Measurements from ENCODE around the gene SLC7A5.
"Not testable (repeated sequence)": the region's sequence is repeated elsewhere in the genome, so short reads cannot be mapped to it uniquely, and the experiment has no call there.

DNA sequence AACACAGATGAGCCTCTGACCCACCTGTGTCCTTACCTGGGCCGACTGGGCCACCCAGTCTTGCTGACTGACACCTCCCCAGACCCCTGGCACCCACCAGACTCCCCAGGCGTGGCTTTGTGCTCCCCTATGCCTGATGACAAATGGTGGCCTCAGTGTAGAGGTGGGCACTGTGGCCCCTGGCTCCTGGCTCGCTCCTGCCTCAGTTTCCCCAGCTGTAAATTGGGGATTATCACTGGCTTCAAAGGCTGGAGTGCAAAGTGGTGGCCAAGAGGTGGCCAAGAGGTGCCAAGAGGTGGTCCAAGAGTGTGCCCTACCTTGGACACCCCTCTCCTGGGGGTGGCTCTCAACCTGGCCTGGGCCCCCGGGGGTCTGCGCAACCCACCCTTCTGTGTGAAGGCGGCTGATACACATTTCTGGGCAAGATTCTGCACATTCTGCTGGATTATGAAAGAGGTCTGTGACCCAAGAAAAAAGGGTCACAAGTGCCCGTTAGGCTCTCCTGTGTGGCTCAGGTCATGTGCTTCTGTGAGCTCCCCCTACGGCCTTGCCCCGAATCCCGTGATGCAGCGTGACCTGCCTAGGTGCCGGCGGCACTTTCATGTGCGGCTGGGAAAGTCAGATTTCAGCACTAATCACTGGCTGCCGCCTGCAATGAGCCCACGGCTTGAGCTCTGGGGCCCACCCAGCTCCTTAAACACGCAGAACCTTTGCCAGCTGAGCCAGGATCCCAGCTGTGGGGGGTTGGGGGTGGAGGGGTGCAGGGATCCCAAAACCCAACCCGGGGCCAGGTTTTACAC lies 7.8 kb downstream of the SLC7A5 start:
- TF ChIP-seq, protein P1, sequence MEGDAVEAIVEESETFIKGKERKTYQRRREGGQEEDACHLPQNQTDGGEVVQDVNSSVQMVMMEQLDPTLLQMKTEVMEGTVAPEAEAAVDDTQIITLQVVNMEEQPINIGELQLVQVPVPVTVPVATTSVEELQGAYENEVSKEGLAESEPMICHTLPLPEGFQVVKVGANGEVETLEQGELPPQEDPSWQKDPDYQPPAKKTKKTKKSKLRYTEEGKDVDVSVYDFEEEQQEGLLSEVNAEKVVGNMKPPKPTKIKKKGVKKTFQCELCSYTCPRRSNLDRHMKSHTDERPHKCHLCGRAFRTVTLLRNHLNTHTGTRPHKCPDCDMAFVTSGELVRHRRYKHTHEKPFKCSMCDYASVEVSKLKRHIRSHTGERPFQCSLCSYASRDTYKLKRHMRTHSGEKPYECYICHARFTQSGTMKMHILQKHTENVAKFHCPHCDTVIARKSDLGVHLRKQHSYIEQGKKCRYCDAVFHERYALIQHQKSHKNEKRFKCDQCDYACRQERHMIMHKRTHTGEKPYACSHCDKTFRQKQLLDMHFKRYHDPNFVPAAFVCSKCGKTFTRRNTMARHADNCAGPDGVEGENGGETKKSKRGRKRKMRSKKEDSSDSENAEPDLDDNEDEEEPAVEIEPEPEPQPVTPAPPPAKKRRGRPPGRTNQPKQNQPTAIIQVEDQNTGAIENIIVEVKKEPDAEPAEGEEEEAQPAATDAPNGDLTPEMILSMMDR (IDR thresholded peaks at IDR 0.05; ENCODE audit: low read length), result not testable (repeated sequence)
- TF ChIP-seq EZH2phosphoT487 (IDR thresholded peaks at IDR 0.05; ENCODE audit: low read length); EZH2 (optimal IDR thresholded peaks at IDR 0.05; ENCODE audit: low read depth, low read length): not testable (repeated sequence)

All from MM.1S (cell line).